Lower lobe of right lung (tissue), 2 donors: ENCODE measurements around the gene NUFIP2. TPM values are rescaled to one million over a fixed set of nuclear protein-coding genes. Genes with fewer than 3 reads are reported as not detected.
"Not testable (repeated sequence)": the region's sequence is repeated elsewhere in the genome, so short reads cannot be mapped to it uniquely, and the experiment has no call there.

ENCODE experiments used
- ATAC-seq, 2 donors: fragments of 200-7000 bp; cut with Tn5 transposase; one replicate each; pipeline ENCODE4 v1.9.1; 2020 to 2022; ENCODE audit warnings: mild to moderate bottlenecking in 2 of 2, moderate library complexity in 2 of 2
- DNase-seq: peaks from one replicate; pipeline ENCODE4 v3.0.0-alpha.2; 2020
- H3K27ac ChIP-seq: fragments of 200-600 bp; one replicate; pipeline ENCODE4 v1.8.0; 2022
- H3K27me3 ChIP-seq: fragments of 200-600 bp; one replicate; pipeline ENCODE4 v1.8.0; 2022; ENCODE audit warnings: low read depth
- H3K36me3 ChIP-seq: fragments of 200-600 bp; one replicate; pipeline ENCODE4 v1.8.0; 2022; ENCODE audit warnings: mild to moderate bottlenecking
- H3K4me1 ChIP-seq: fragments of 200-600 bp; one replicate; pipeline ENCODE4 v1.8.0; 2022
- H3K4me3 ChIP-seq: fragments of 200-600 bp; one replicate; pipeline ENCODE4 v1.8.0; 2022; ENCODE audit warnings: mild to moderate bottlenecking
- H3K9me3 ChIP-seq: fragments of 200-600 bp; one replicate; pipeline ENCODE4 v1.8.0; 2022
- intact Hi-C: fragments of 100-400 bp; cut with DNase I; formaldehyde crosslinking; loops from one replicate; pipeline ENCODE4 v1.11.0; 2022
- total RNA-seq: library from RNA; stranded (reverse); fragmentation: NEBNext Ultra II Directional; extraction: Animal tissue kit (Norgen Biotek cat#: 25700); gene quantifications from one replicate; pipeline ENCODE4 v1.2.1, GENCODE V29; 2021
- TF ChIP-seq, protein P1 (sequence below): fragments of 200-600 bp; IDR thresholded peaks from one replicate; pipeline ENCODE4 v1.8.0; 2022; ENCODE audit warnings: antibody characterized with exemption, mild to moderate bottlenecking
- donor health status: DM: no; HTN: yes; CAD: no; lungs with severe emphysema.

NUFIP2 gene
- total RNA-seq, 1 donor from 2014 or later, result 66.2 TPM

DNA sequence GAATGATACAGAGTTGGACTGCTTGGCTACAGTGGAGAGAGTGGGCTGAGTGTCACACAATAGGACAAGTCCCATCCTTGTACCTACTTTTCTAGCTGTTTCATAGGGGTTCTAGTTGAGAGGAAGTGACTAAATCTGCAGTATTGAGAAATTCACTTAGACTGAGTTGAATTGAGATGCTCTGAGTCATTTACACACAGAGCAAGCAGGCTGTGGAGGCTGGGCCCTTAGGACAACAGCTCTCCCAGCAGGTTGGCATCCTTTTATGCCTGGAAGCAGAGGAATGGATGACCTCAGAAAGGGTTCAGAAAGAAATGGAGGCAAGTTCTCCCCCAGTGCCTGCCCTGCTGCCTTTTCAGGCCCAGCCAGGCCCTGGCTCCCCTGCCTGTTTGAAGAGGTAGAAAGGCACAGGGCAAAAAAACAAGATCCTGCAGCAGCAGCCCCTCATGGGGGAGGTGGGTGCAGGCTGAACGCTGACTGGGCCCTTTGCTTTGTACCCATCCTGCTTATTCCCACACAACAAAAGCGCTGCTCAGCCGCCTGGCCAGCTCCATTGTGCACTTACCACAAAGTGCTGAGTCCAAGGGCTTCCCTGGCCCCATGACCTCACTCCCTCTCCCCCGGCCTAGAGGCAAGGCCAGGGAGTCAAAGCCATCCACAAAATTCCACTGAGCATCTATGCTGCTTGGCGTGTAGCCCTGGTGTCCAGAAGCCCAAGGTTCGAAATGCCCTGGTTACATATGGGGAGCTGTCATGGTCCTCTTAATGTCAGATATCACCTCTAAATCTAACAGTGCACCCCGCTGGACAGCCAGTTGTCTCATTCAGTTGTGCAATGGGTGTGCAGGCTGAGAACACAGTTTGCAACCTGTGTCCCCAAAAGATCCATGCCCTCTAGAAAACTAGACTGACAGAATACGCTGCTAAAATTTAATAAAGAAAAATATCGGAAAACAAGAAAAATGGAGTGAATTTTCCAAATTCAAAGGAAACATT, 52.7 kb downstream of the NUFIP2 start:
- no peak for DNase-seq
- no peak overlapping the region for H3K27ac ChIP-seq
- intact Hi-C loops, result no loop called here
- H3K4me3 ChIP-seq, result no peak overlapping the region
- H3K9me3 ChIP-seq, result no peaks in the 10 kb centered on the region
- no peaks in the 10 kb centered on the region for H3K36me3 ChIP-seq
- peaks cover 5% of the 10 kb centered on the region for H3K4me1 ChIP-seq
- peak; percentile 85 for ATAC-seq
- TF ChIP-seq, protein P1, sequence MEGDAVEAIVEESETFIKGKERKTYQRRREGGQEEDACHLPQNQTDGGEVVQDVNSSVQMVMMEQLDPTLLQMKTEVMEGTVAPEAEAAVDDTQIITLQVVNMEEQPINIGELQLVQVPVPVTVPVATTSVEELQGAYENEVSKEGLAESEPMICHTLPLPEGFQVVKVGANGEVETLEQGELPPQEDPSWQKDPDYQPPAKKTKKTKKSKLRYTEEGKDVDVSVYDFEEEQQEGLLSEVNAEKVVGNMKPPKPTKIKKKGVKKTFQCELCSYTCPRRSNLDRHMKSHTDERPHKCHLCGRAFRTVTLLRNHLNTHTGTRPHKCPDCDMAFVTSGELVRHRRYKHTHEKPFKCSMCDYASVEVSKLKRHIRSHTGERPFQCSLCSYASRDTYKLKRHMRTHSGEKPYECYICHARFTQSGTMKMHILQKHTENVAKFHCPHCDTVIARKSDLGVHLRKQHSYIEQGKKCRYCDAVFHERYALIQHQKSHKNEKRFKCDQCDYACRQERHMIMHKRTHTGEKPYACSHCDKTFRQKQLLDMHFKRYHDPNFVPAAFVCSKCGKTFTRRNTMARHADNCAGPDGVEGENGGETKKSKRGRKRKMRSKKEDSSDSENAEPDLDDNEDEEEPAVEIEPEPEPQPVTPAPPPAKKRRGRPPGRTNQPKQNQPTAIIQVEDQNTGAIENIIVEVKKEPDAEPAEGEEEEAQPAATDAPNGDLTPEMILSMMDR, result no peak
- no peaks in the 10 kb centered on the region for H3K27me3 ChIP-seq

DNA sequence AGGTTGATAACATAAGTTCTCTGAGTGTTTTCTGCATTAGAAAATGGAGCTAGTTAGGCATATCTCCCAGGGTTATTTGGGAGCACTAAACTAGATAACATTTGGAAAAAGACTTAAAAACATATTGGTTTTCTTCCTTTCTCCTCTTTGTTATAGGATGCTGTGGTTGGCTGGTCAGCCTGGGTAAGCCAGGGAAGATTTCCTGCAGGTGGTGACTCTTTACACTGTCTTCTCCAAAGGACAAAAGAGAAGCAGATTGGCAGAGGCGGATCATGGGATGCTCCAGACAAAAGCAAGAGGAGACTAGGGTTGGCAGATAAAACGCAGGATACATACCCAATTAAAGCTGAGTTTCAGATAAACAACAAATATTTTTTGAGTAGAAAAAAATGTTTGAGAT, 53.5 kb downstream of the NUFIP2 start:
- no peak for DNase-seq
- Histone ChIP-seq H3K36me3 (no peaks in the 10 kb centered on the region), H3K4me3 (no peak overlapping the region), H3K9me3 (no peaks in the 10 kb centered on the region), H3K27me3 (no peaks in the 10 kb centered on the region), H3K4me1 (peaks cover 5% of the 10 kb centered on the region), H3K27ac (no peak overlapping the region)
- ATAC-seq, result no peak
- intact Hi-C loops, result no loop called here
- TF ChIP-seq, protein P1, result no peak

DNA sequence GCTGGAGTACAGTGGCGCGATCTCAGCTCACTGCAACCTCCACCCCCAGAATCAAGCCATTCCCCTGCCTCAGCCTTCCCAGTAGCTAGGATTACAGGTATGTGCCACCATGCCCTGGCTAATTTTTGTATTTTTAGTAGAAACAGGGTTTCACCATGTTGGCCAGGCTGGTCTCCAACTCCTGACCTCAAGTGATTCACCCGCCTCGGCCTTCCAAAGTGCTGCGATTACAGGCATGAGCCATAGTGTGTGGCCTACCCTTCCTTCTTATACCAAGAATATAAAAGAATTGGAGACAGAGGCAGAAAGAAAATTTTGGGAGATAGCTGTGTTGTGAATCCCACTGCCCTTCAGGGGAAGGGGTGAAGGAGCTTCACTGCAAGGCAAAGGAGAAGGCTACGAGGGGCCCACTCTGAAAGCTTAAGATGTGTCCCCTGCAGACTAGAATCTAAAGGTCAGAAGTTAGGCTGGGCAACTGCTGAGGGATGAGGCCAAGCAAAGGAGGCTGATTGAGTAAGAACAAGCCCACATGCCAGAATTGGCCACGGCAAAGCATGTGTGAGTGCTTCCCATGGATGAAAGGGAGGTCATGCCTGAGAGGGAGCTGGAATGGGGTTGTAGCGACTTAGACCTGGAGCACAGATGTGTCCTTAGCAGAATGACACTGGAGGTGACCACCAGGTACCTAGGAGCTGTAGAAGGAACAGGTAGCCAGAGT, 55.7 kb downstream of the NUFIP2 start:
- Histone ChIP-seq H3K4me1 (peaks cover 5% of the 10 kb centered on the region), H3K4me3 (no peak overlapping the region), H3K9me3 (no peaks in the 10 kb centered on the region), H3K27me3 (no peaks in the 10 kb centered on the region), H3K27ac (no peak overlapping the region), H3K36me3 (no peaks in the 10 kb centered on the region)
- TF ChIP-seq, protein P1, result no peak
- no peak for DNase-seq
- no peak for ATAC-seq
- intact Hi-C loops, result no loop called here

DNA sequence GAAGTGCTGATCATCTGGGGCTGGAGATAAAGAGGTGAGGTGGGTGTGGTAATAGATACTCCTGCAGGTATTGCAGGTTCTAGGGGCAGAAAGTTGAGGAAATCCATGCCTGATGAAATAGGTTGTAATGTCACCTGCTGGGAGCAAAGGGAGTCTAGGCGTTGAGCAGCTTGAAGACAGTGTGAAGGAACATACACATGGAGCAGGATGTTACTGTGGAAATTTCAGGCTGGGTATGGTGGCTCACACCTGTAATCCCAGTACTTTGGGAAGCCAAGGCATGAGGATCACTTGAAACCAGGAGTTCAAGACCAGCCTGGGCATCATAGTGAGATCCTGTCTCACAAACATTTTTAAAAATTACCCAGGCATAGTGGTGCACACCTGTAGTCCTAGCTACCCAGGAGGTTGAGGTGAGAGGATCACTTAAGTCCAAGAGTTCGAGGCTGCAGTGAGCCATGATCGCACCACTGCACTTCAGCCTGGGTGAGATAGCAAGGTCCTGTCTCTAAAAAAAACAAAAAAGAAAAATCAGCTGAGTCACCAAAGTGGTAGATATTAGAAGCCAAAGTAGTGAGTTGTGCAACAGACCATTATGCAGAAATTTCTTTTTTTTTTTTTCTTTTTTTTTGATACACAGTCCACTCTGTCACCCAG, 56.3 kb downstream of the NUFIP2 start:
- no peak for ATAC-seq
- H3K4me3 ChIP-seq, result no peak overlapping the region
- no peaks in the 10 kb centered on the region for H3K27me3 ChIP-seq
- no peak overlapping the region for H3K27ac ChIP-seq
- TF ChIP-seq, protein P1, result no peak
- peaks cover 5% of the 10 kb centered on the region for H3K4me1 ChIP-seq
- intact Hi-C loops, result no loop called here
- H3K36me3 ChIP-seq, result no peaks in the 10 kb centered on the region
- DNase-seq, result no peak
- H3K9me3 ChIP-seq, result no peaks in the 10 kb centered on the region

DNA sequence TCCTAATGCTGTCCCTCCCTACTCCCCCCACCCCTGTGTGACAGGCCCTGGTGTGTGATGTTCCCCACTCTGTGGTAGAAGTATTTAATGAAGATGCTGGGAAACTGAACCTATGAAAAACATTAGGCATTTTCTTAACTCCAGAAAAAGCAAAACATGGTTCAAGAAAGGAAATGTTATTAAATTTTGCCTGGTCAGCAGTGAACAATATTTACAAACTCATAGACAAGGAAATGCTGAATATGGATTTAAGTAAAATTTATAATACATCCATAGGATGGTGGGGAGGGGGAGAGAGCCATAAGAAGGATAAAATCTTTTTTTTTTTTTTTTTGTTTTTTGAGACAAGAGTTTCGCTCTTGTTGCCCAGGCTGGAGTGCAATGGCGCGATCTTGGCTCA, 58.0 kb downstream of the NUFIP2 start:
- Histone ChIP-seq H3K4me1 (no peaks in the 10 kb centered on the region), H3K27me3 (no peaks in the 10 kb centered on the region), H3K9me3 (no peaks in the 10 kb centered on the region), H3K4me3 (no peak overlapping the region), H3K27ac (no peak overlapping the region), H3K36me3 (no peaks in the 10 kb centered on the region)
- DNase-seq (no peak), ATAC-seq (no peak)
- intact Hi-C loops, result no loop called here
- TF ChIP-seq, protein P1, result no peak

DNA sequence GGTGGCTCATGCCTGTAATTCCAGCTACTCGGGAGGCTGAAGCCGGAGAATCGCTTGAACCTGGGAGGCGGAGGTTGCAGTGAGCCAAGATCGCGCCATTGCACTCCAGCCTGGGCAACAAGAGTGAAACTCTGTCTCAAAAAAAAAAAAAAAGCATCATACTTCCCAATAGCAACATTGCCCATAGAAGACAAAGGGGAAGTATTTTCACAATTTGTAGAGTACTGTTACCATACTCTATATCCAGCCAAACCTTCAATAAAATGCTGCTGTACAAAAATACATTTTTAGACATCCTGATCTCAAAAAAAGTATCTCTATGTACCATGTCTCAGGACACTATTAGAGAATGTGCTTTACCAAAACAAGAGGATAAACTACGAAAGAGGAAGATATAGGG, 59.0 kb downstream of the NUFIP2 start:
- H3K4me1 ChIP-seq, ATAC-seq, H3K36me3 ChIP-seq, H3K27me3 ChIP-seq, intact Hi-C loops, H3K27ac ChIP-seq, DNase-seq, H3K4me3 ChIP-seq, H3K9me3 ChIP-seq: not testable (repeated sequence)
